IMR-90 (cell line): Measurements from ENCODE around the gene NR1D1. TPM values are rescaled to one million over a fixed set of nuclear protein-coding genes. Genes with fewer than 3 reads are reported as not detected.
A peak's percentile ranks its signal among the peaks of the same experiment; 100 is the strongest.

ENCODE experiments used
- ATAC-seq: fragments of 200-7000 bp; cut with Tn5 transposase; 2 replicates; pipeline ENCODE4 v1.9.1; 2020; ENCODE audit warnings: low read depth, mild to moderate bottlenecking, moderate library complexity
- BruUV-seq: library from RNA; stranded (reverse); fragments of 400-500 nt; replicated peaks from 2 replicates; lab custom pipeline; 2021; lab: Mats Ljungman, UMichigan
- CTCF ChIA-PET: fragments of 300-600 bp; formaldehyde crosslinking; extraction: SDS; loops from one replicate; lab custom pipeline; 2021; ENCODE audit warnings: antibody characterized with exemption; lab: Yijun Ruan, JAX
- POLR2A ChIA-PET: fragments of 300-600 bp; sonication (Branson Sonifier 250); formaldehyde crosslinking; loops from one replicate; lab custom pipeline; 2022; ENCODE audit warnings: antibody characterized with exemption; ENCODE audit not compliant: unreplicated experiment; lab: Charles Lee
- DNase-seq: peaks from one replicate; pipeline ENCODE4 v3.0.0; 2013
- H2AFZ ChIP-seq: replicated peaks from 2 replicates; pipeline ENCODE3; 2013; ENCODE audit warnings: low read length, mild to moderate bottlenecking; ENCODE audit not compliant: poor library complexity
- H2AK5ac ChIP-seq: 2 replicates; pipeline ENCODE4 v1.6.1; 2013; ENCODE audit warnings: low read depth, low read length, inconsistent platforms
- H2AK9ac ChIP-seq: replicated peaks from 2 replicates; pipeline ENCODE3; 2013; ENCODE audit warnings: mild to moderate bottlenecking, low read depth, low read length, moderate library complexity; ENCODE audit not compliant: poor library complexity
- H2BK120ac ChIP-seq: 2 replicates; pipeline ENCODE4 v1.6.1; 2013; ENCODE audit warnings: low read depth, low read length, inconsistent platforms
- H2BK15ac ChIP-seq: 3 replicates; pipeline ENCODE4 v1.6.1; 2013; ENCODE audit warnings: low read depth, low read length, inconsistent platforms
- H2BK20ac ChIP-seq: 2 replicates; pipeline ENCODE4 v1.6.1; 2013; ENCODE audit warnings: low read depth, mild to moderate bottlenecking, inconsistent platforms, low read length, moderate library complexity
- H2BK5ac ChIP-seq: 2 replicates; pipeline ENCODE4 v1.6.1; 2013; ENCODE audit warnings: mild to moderate bottlenecking, low read depth, low read length, inconsistent platforms; ENCODE audit not compliant: poor library complexity, severe bottlenecking
- H3K14ac ChIP-seq: replicated peaks from 2 replicates; pipeline ENCODE4 v1.6.1; 2013; ENCODE audit warnings: low read depth, low read length, inconsistent platforms
- H3K18ac ChIP-seq: 2 replicates; pipeline ENCODE4 v1.6.1; 2013; ENCODE audit warnings: low read depth, low read length, control low read depth
- H3K23ac ChIP-seq: 2 replicates; pipeline ENCODE4 v1.6.1; 2013; ENCODE audit warnings: low read depth, low read length, inconsistent platforms
- H3K27ac ChIP-seq: 2 replicates; pipeline ENCODE4 v1.5.1; 2013; ENCODE audit warnings: mild to moderate bottlenecking, control low read depth, low read length; ENCODE audit not compliant: insufficient read depth
- H3K27me3 ChIP-seq: 2 replicates; pipeline ENCODE4 v1.6.1; 2013; ENCODE audit warnings: low read length; ENCODE audit not compliant: control insufficient read depth, insufficient read depth
- H3K36me3 ChIP-seq: 2 replicates; pipeline ENCODE4 v1.6.1; 2013; ENCODE audit warnings: low read length, mixed read lengths; ENCODE audit not compliant: control insufficient read depth, insufficient read depth
- H3K4ac ChIP-seq: 2 replicates; pipeline ENCODE4 v1.6.1; 2013; ENCODE audit warnings: low read depth, low read length, inconsistent platforms
- H3K4me1 ChIP-seq: 2 replicates; pipeline ENCODE4 v1.6.1; 2013; ENCODE audit warnings: low read length, mixed read lengths; ENCODE audit not compliant: control insufficient read depth, insufficient read depth
- H3K4me2 ChIP-seq: 2 replicates; pipeline ENCODE4 v1.6.1; 2013; ENCODE audit warnings: low read depth, mild to moderate bottlenecking, control low read depth, low read length, moderate library complexity
- H3K4me3 ChIP-seq: 2 replicates; pipeline ENCODE4 v1.5.1; 2013; ENCODE audit warnings: low read depth, mild to moderate bottlenecking, control low read depth, low read length, moderate library complexity; ENCODE audit not compliant: insufficient read depth
- H3K56ac ChIP-seq: 2 replicates; pipeline ENCODE4 v1.6.1; 2013; ENCODE audit warnings: low read length, inconsistent platforms; ENCODE audit not compliant: insufficient read depth; ENCODE audit errors: extremely low read depth
- H3K79me1 ChIP-seq, 2 experiments: 2 replicates each; pipeline ENCODE4 v1.6.1; 2013; ENCODE audit warnings: low read length in 2 of 2, inconsistent platforms in 1 of 2, low read depth in 1 of 2
- H3K9ac ChIP-seq: 2 replicates; pipeline ENCODE4 v1.6.1; 2013; ENCODE audit warnings: low read depth, low read length, control low read depth
- H3K9me1 ChIP-seq: 2 replicates; pipeline ENCODE4 v1.6.1; 2013; ENCODE audit warnings: low read length, inconsistent platforms; ENCODE audit not compliant: insufficient read depth
- H3K9me3 ChIP-seq: 2 replicates; pipeline ENCODE4 v1.6.1; 2013; ENCODE audit warnings: low read length; ENCODE audit not compliant: control insufficient read depth, insufficient read depth
- H4K20me1 ChIP-seq: 2 replicates; pipeline ENCODE4 v1.6.1; 2013; ENCODE audit warnings: low read length, inconsistent platforms; ENCODE audit not compliant: insufficient read depth
- H4K5ac ChIP-seq: 2 replicates; pipeline ENCODE4 v1.6.1; 2013; ENCODE audit warnings: mild to moderate bottlenecking, low read depth, low read length, control low read depth
- H4K8ac ChIP-seq, 2 experiments: 2 replicates each; pipeline ENCODE4 v1.6.1; 2013; ENCODE audit warnings: low read depth in 2 of 2, low read length in 2 of 2, control low read depth in 1 of 2, inconsistent platforms in 1 of 2
- H4K91ac ChIP-seq: 2 replicates; pipeline ENCODE4 v1.6.1; 2013; ENCODE audit warnings: low read depth, low read length, inconsistent platforms; ENCODE audit not compliant: insufficient read depth
- BHLHE40 ChIP-seq: fragments of 150-350 bp; IDR thresholded peaks from 2 replicates; pipeline ENCODE4 v1.6.1; 2016; ENCODE audit warnings: mild to moderate bottlenecking, low read depth, low read length
- CEBPB ChIP-seq: IDR thresholded peaks from 2 replicates; pipeline ENCODE4 v1.6.1; 2012; ENCODE audit warnings: low read depth, low read length, improper control_type of control experiment
- CHD1 ChIP-seq: IDR thresholded peaks from 2 replicates; pipeline ENCODE4 v1.6.1; 2012; ENCODE audit warnings: low read depth, low read length, improper control_type of control experiment
- FOS ChIP-seq: fragments of 150-350 bp; IDR thresholded peaks from 2 replicates; pipeline ENCODE4 v1.6.1; 2016; ENCODE audit warnings: low read depth, low read length
- MAFK ChIP-seq: IDR thresholded peaks from 2 replicates; pipeline ENCODE4 v1.6.1; 2012; ENCODE audit warnings: low read depth, low read length, improper control_type of control experiment
- MAZ ChIP-seq: IDR thresholded peaks from 2 replicates; pipeline ENCODE4 v1.6.1; 2012; ENCODE audit warnings: low read depth, mild to moderate bottlenecking, low read length, improper control_type of control experiment, moderate library complexity, borderline replicate concordance
- MXI1 ChIP-seq: IDR thresholded peaks from 2 replicates; pipeline ENCODE4 v1.6.1; 2012; ENCODE audit warnings: low read depth, mild to moderate bottlenecking, low read length, moderate library complexity, borderline replicate concordance
- NFE2L2 ChIP-seq: fragments of 150-350 bp; IDR thresholded peaks from 2 replicates; pipeline ENCODE4 v1.6.1; 2016; ENCODE audit warnings: low read depth, mild to moderate bottlenecking, low read length
- POLR2A ChIP-seq: IDR thresholded peaks from 2 replicates; pipeline ENCODE4 v1.6.1; 2012; ENCODE audit warnings: mild to moderate bottlenecking, low read depth, low read length
- RAD21 ChIP-seq: IDR thresholded peaks from 2 replicates; pipeline ENCODE4 v1.6.1; 2012; ENCODE audit warnings: low read length, improper control_type of control experiment
- RCOR1 ChIP-seq: IDR thresholded peaks from 2 replicates; pipeline ENCODE4 v1.6.1; 2012; ENCODE audit warnings: mild to moderate bottlenecking, low read length, improper control_type of control experiment; ENCODE audit not compliant: insufficient replicate concordance
- RFX5 ChIP-seq: IDR thresholded peaks from 2 replicates; pipeline ENCODE4 v1.8.0; 2012; ENCODE audit warnings: low read depth, mild to moderate bottlenecking, low read length, moderate library complexity
- SMC3 ChIP-seq: fragments of 150-350 bp; IDR thresholded peaks from 2 replicates; pipeline ENCODE4 v1.6.1; 2016; ENCODE audit warnings: low read depth, mild to moderate bottlenecking, antibody characterized with exemption, low read length, moderate library complexity
- WGBS, 2 experiments: methylation state at CpG; one replicate each; pipeline versions ENCODE4 v1.1.5 to v1.1.7; 2013; ENCODE audit warnings: missing lambda C conversion rate in 2 of 2; ENCODE audit not compliant: insufficient read length in 1 of 2; ENCODE audit errors: extremely low coverage in 2 of 2; 5-methylcytosine and 5-hydroxymethylcytosine counted together
- dilution Hi-C: fragments of 300-500 bp; cut with HindIII; formaldehyde crosslinking; loops from one replicate; pipeline ENCODE4 v1.14.3; 2018; ENCODE audit warnings: low sequenced_read_pairs; ENCODE audit not compliant: unreplicated experiment
- in situ Hi-C: fragments of 300-500 bp; cut with MboI; formaldehyde crosslinking; loops from 3 replicates; pipeline ENCODE4 v1.14.3; 2019; ENCODE audit warnings: low sequenced_read_pairs, inconsistent platforms, mixed read lengths
- intact Hi-C: fragments of 100-400 bp; cut with micrococcal nuclease; formaldehyde crosslinking; loops from 2 replicates; pipeline ENCODE4 v1.10.0; 2022
- polyA plus RNA-seq, 3 experiments: library from polyadenylated mRNA; depleted of rRNA; stranded (reverse); fragments of >200 nt; gene quantifications; 2 replicates each; pipeline ENCODE4 v1.2.3, GENCODE V29; 2012; ENCODE audit warnings: low replicate concordance in 1 of 3
- total RNA-seq: library from RNA; depleted of rRNA; stranded (reverse); fragments of >200 nt; gene quantifications from 2 replicates; pipeline ENCODE4 v1.2.3, GENCODE V29; 2012
- TF ChIP-seq, protein P1 (sequence below): conservative IDR thresholded peaks from 2 replicates; pipeline ENCODE4 v1.5.1; 2012; ENCODE audit warnings: mild to moderate bottlenecking, low read depth, low read length, improper control_type of control experiment
- TF ChIP-seq, protein P2 (sequence below): fragments of 150-350 bp; IDR thresholded peaks from 2 replicates; pipeline ENCODE4 v1.6.1; 2017; ENCODE audit warnings: mild to moderate bottlenecking, antibody characterized with exemption, low read length, low read depth

Gene NR1D1
- total and polyA plus RNA-seq, 2 of the 4 experiments (the other 2 are of a cell fraction): 0.36 to 7.2 TPM

DNA sequence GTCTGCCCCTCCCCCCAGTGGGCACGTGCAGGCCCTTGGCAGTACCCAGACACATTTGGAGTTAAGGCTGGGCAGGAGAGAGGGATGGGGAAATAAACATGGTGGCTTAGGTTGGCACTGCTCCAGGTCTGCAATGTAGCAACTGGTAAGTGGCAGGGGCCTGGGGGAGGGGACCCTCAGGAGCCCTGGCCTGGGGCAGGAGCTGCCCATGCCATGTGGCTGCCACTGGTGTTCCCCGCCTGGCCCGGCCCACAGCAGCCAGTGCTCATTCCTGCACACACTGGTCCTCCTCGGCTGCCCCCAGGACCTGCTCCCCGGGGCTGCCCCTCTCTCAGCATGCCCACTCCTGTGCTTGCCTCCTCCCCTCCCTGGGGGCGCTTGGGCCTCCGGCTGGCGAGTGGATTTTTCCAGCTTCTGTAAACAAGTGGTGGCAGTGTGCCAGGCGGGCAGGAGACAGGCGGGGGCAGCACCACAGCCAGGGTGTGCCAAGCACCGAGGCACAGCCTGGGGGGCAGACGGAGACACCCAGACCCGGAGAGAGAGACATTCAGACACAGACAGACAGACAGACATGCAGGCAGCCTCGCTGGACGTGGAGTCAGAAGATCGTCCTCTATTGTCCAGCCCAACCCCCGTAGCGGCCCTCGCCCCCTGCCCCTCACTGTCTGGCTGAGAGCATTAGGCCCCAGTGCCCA, 28.2 kb downstream of the NR1D1 start:
- H3K36me3 ChIP-seq: peaks cover 18% of the 10 kb centered on the region
- H3K9me1 ChIP-seq: peaks cover 38% of the 10 kb centered on the region
- H3K4me3 ChIP-seq: no peak overlapping the region
- ATAC-seq: no peak; the same call in 1 of the 2 replicates
- no peaks in the 10 kb centered on the region for H3K9me3 ChIP-seq
- WGBS, 2 experiments: 37% methylated on average over 13 of the region's 19 CpGs; no CpG with 5 or more reads in 1 of the 2 experiments
- H3K9ac ChIP-seq: no peak overlapping the region
- H2BK120ac ChIP-seq: no peak overlapping the region
- H4K5ac ChIP-seq: no peak overlapping the region
- no peak overlapping the region; the same call in 1 of the 2 replicates for H3K18ac ChIP-seq
- no peak for DNase-seq
- H2BK15ac ChIP-seq: no peak overlapping the region
- H3K27ac ChIP-seq: no peak overlapping the region
- H3K56ac ChIP-seq: no peak overlapping the region
- H2BK5ac ChIP-seq: no peak overlapping the region
- H3K79me1 ChIP-seq: peaks cover 32 to 87% of the 10 kb centered on the region in 2 experiments
- intact Hi-C loops (no loop called here), dilution Hi-C loops (no loop called here), in situ Hi-C loops (no loop called here)
- no peak overlapping the region for H4K8ac ChIP-seq
- H3K4ac ChIP-seq: peak overlapping the region; percentile 6; the same call in 1 of the 2 replicates
- H2BK20ac ChIP-seq: no peak overlapping the region
- peak overlapping the region; percentile 91 for H2AK9ac ChIP-seq
- no peak overlapping the region for H2AFZ ChIP-seq
- no peaks in the 10 kb centered on the region for H3K27me3 ChIP-seq
- H3K14ac ChIP-seq: peak overlapping the region; percentile 58; the same call in 1 of the 2 replicates
- peak overlapping the region; percentile 42; the same call in 1 of the 2 replicates for H2AK5ac ChIP-seq
- no peak overlapping the region for H3K23ac ChIP-seq
- peaks cover 53% of the 10 kb centered on the region for H3K4me1 ChIP-seq
- peak overlapping the region; percentile 12; the same call in 1 of the 2 replicates for H3K4me2 ChIP-seq
- H4K20me1 ChIP-seq: peaks cover 32% of the 10 kb centered on the region
- no TSS peak for BruUV-seq
- no peak overlapping the region for H4K91ac ChIP-seq
- ChIA-PET CTCF (no interaction called here), POLR2A (no interaction called here)
- TF ChIP-seq, protein P1, sequence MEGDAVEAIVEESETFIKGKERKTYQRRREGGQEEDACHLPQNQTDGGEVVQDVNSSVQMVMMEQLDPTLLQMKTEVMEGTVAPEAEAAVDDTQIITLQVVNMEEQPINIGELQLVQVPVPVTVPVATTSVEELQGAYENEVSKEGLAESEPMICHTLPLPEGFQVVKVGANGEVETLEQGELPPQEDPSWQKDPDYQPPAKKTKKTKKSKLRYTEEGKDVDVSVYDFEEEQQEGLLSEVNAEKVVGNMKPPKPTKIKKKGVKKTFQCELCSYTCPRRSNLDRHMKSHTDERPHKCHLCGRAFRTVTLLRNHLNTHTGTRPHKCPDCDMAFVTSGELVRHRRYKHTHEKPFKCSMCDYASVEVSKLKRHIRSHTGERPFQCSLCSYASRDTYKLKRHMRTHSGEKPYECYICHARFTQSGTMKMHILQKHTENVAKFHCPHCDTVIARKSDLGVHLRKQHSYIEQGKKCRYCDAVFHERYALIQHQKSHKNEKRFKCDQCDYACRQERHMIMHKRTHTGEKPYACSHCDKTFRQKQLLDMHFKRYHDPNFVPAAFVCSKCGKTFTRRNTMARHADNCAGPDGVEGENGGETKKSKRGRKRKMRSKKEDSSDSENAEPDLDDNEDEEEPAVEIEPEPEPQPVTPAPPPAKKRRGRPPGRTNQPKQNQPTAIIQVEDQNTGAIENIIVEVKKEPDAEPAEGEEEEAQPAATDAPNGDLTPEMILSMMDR: no peak
- TF ChIP-seq POLR2A (no peak), MXI1 (peak; percentile 33; the same call in 1 of the 2 replicates), BHLHE40 (peak; percentile 94), RCOR1 (no peak), SMC3 (no peak), NFE2L2 (no peak), FOS (no peak), CHD1 (no peak), CEBPB (0 out of 2 replicates have a peak, but pooled peaks have one; percentile 18), RFX5 (no peak), MAFK (no peak), RAD21 (no peak), MAZ (peak; percentile 33; the same call in 1 of the 2 replicates)
- TF ChIP-seq, protein P2, sequence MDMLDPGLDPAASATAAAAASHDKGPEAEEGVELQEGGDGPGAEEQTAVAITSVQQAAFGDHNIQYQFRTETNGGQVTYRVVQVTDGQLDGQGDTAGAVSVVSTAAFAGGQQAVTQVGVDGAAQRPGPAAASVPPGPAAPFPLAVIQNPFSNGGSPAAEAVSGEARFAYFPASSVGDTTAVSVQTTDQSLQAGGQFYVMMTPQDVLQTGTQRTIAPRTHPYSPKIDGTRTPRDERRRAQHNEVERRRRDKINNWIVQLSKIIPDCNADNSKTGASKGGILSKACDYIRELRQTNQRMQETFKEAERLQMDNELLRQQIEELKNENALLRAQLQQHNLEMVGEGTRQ: peak; percentile 28; the same call in 1 of the 2 replicates
